ENCODE data around the gene ADAP1. TPM values are rescaled to one million over a fixed set of nuclear protein-coding genes. Genes with fewer than 3 reads are reported as not detected.

The ADAP1 gene
- total RNA-seq, 1 experiment from 2014 or later = 6.2 TPM

DNA sequence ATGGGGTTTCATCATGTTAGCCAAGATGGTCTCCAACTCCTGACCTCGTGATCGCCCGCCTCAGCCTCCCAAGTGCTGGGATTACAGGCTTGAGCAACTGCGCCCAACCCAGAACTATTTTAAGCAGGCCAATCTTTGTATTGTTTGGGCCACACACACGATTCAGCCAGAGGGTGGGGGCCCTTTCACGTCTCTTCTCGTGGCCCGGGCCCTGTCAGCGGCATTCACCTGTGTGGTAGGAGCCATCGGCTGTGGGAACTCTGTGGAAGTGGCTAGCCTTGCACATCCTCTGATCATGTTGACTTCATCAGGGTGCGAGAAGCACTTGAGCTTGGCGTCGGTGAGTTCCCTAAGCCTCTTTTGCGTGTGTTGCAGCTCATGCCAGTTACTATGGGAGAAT, 105.3 kb downstream of the ADAP1 start:
- Histone ChIP-seq H3K4ac (ENCODE audit: low read depth, low read length) (no peak overlapping the region), H4K5ac (ENCODE audit: insufficient read length, low read depth, low read length) (no peak overlapping the region), H2BK120ac (ENCODE audit: low read depth, low read length, poor library complexity, severe bottlenecking) (no peak overlapping the region), H3K9ac (ENCODE audit: extremely low read depth, insufficient read length, low read length) (no peak overlapping the region), H4K20me1 (ENCODE audit: control insufficient read depth, insufficient read depth, insufficient read length) (peaks cover 3% of the 10 kb centered on the region), H3K9me3 (ENCODE audit: control insufficient read depth, low read depth, low read length) (no peaks in the 10 kb centered on the region), H4K91ac (ENCODE audit: insufficient read length, low read depth, low read length) (no peak overlapping the region), H4K8ac (replicated peaks; ENCODE audit: insufficient read length, low read depth, low read length) (no peak overlapping the region), H2BK20ac (ENCODE audit: low read depth, low read length, poor library complexity, severe bottlenecking) (no peak overlapping the region), H3K79me2 (ENCODE audit: insufficient read depth, low read length) (no peaks in the 10 kb centered on the region; the same call in 1 of the 2 replicates), H3T11ph (ENCODE audit: low read length) (no peak overlapping the region), H3K79me1 (ENCODE audit: insufficient read depth, low read depth, low read length, poor library complexity, severe bottlenecking) (no peaks in the 10 kb centered on the region), H3K23me2 (ENCODE audit: insufficient read length, low read depth, low read length, poor library complexity, severe bottlenecking) (peaks cover 3% of the 10 kb centered on the region), H2BK5ac (ENCODE audit: insufficient read length, low read length) (no peak overlapping the region), H2BK12ac (ENCODE audit: insufficient read length, low read depth, low read length) (no peak overlapping the region), H3K14ac (ENCODE audit: insufficient read depth, low read length) (no peak overlapping the region), H3K4me1 (ENCODE audit: insufficient read depth, low read length) (no peaks in the 10 kb centered on the region), H2AK5ac (ENCODE audit: insufficient read length, low read length) (no peak overlapping the region), H3K56ac (ENCODE audit: insufficient read length, low read depth, low read length) (no peak overlapping the region), H3K18ac (ENCODE audit: insufficient read length, low read depth, low read length) (no peak overlapping the region), H3K23ac (ENCODE audit: insufficient read length, low read depth, low read length) (no peak overlapping the region), H2AFZ (ENCODE audit: low read length) (no peak overlapping the region), H2BK15ac (ENCODE audit: low read depth, low read length) (no peak overlapping the region), H3K27ac (ENCODE audit: insufficient read length, low read depth, low read length) (no peak overlapping the region), H3K27me3 (ENCODE audit: insufficient read depth, low read length) (no peaks in the 10 kb centered on the region), H3K4me2 (ENCODE audit: insufficient read depth, insufficient read length, low read length) (no peak overlapping the region)
- H3K27me3 Mint-ChIP-seq (ENCODE audit: low read depth) = no peaks in the 10 kb centered on the region
- no peaks in the 10 kb centered on the region for H3K4me1 Mint-ChIP-seq
- peaks cover 3 to 7% of the 10 kb centered on the region in 2 experiments; a peak in 4 of 5 replicates for H3K9me3 Mint-ChIP-seq
- no peak for DNase-seq
- TF ChIP-seq, protein P1, sequence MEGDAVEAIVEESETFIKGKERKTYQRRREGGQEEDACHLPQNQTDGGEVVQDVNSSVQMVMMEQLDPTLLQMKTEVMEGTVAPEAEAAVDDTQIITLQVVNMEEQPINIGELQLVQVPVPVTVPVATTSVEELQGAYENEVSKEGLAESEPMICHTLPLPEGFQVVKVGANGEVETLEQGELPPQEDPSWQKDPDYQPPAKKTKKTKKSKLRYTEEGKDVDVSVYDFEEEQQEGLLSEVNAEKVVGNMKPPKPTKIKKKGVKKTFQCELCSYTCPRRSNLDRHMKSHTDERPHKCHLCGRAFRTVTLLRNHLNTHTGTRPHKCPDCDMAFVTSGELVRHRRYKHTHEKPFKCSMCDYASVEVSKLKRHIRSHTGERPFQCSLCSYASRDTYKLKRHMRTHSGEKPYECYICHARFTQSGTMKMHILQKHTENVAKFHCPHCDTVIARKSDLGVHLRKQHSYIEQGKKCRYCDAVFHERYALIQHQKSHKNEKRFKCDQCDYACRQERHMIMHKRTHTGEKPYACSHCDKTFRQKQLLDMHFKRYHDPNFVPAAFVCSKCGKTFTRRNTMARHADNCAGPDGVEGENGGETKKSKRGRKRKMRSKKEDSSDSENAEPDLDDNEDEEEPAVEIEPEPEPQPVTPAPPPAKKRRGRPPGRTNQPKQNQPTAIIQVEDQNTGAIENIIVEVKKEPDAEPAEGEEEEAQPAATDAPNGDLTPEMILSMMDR (conservative IDR thresholded peaks at IDR 0.05) = no peak
- H3K27ac Mint-ChIP-seq = 0 out of 7 replicates have a peak overlapping the region, but pooled peaks of 1 of the 3 experiments have one; percentile 77
- no CpG with 5 or more reads among the region's 14 CpGs for WGBS (ENCODE audit: extremely low coverage, insufficient read length, low lambda C conversion rate)
- no peak overlapping the region for H3K4me3 Mint-ChIP-seq
- peaks cover 53 to 88% (median 76%) of the 10 kb centered on the region in 3 experiments for H3K36me3 Mint-ChIP-seq (ENCODE audit: insufficient read depth in 1 of 3, low read depth in 3 of 3)

Other genes starting within 250 kb of the ADAP1 start
- gene DNAAF5, start 228.0 kb downstream of the ADAP1 start, total RNA-seq (2021) = 42.7 and 43.5 TPM in 2 replicates
- gene PRKAR1B, start 227.4 kb downstream of the ADAP1 start, total RNA-seq (2021) = 43.3 and 44.2 TPM in 2 replicates
- 105 and 118 TPM in 2 replicates for gene SUN1, start 122.2 kb downstream of the ADAP1 start, total RNA-seq (2021)
- 70.2 and 75.1 TPM in 2 replicates for gene GET4, start 78.1 kb downstream of the ADAP1 start, total RNA-seq (2021)
- gene COX19, start 20.9 kb upstream of the ADAP1 start, total RNA-seq (2021) = 10.2 and 12.3 TPM in 2 replicates
- gene CYP2W1, start 28.5 kb upstream of the ADAP1 start, total RNA-seq (2021) = not detected in 2 replicates
- gene GPR146, start 89.9 kb upstream of the ADAP1 start, total RNA-seq (2021) = 1.4 and 1.6 TPM in 2 replicates
- gene GPER1, start 133.4 kb upstream of the ADAP1 start, total RNA-seq (2021) = 0.22 TPM in 1 of 2 replicates, not detected in the other
- 11.1 and 13.7 TPM in 2 replicates for gene ZFAND2A, start 205.5 kb upstream of the ADAP1 start, total RNA-seq (2021)

All from H9 (cell line).